ENCODE measurements around the gene ZSCAN10. TPM values are rescaled to one million over a fixed set of nuclear protein-coding genes. Genes with fewer than 3 reads are reported as not detected.

The ZSCAN10 gene
- total and polyA plus RNA-seq, 2 experiments from 2014 or later: 217 to 519 TPM

DNA sequence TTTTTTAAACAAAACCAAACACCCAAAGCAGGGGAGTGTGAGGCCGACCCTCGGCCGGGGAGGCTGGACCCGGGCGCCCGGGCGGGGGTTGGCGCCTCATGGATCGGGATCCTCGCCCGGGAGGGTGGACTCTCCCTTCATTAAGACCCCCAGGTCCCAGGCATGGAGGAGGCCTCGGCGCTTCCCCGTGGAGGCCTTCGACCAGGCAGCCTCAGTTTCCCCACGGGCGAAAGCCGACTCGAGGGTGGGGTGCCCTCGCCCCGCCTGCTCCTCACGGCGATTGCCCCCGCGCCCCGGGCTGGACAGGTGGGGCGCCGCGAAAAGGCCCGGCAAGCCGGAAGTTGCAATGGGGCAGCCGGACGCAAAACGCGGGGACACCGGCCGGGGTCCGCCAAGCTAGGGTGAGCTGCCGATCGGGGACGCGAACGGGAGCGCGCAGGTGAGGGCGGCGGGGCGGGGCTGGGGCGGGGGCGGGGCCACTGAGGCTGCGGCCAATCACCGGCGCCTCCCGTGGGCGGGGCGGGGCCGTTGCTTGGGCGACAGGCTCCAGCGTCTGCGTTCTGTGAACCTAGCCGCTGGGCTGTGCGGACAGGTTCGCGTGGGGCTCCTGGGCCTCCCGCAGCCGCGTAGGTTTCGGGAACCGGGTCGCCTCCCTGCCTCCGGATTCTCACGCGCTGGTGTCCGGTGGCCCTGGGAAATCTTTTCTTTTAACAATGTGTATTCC, 7.3 kb upstream of the ZSCAN10 start:
- Histone ChIP-seq H3K36me3 (ENCODE audit: insufficient read depth) (no peaks in the 10 kb centered on the region), H3K79me2 (replicated peaks; ENCODE audit: insufficient read depth) (no peaks in the 10 kb centered on the region), H4K20me1 (replicated peaks; ENCODE audit: insufficient read depth) (no peaks in the 10 kb centered on the region), H3K9me2 (ENCODE audit: insufficient read depth) (no peaks in the 10 kb centered on the region), H3K4me1 (ENCODE audit: insufficient read depth) (peaks cover 27% of the 10 kb centered on the region), H3K4me2 (peak overlapping the region; percentile 83), H3K27me3 (ENCODE audit: insufficient read depth) (no peaks in the 10 kb centered on the region), H3K27ac (ENCODE audit: low read depth) (peak overlapping the region; percentile 91), H3F3A (replicated peaks; ENCODE audit: low read depth) (peaks cover 33% of the 10 kb centered on the region), H2AFZ (peak overlapping the region; percentile 72; the same call in 1 of the 2 replicates), H3K4me3 (peak overlapping the region; percentile 75)
- Mint-ChIP-seq H3K4me1 (peaks cover 32% of the 10 kb centered on the region), H3K27me3 (ENCODE audit: insufficient read depth, low read depth, poor library complexity) (peaks cover 13% of the 10 kb centered on the region), H3K27ac (peak overlapping the region; percentile 95; the same call in 1 of the 2 replicates), H3K4me3 (peak overlapping the region; percentile 72), H3K9me3 (no peaks in the 10 kb centered on the region; the same call in 1 of the 3 replicates), H3K36me3 (ENCODE audit: low read depth) (no peaks in the 10 kb centered on the region; the same call in 2 of the 3 replicates)
- ATAC-seq: peak; percentile 79
- TF ChIP-seq, protein P1, sequence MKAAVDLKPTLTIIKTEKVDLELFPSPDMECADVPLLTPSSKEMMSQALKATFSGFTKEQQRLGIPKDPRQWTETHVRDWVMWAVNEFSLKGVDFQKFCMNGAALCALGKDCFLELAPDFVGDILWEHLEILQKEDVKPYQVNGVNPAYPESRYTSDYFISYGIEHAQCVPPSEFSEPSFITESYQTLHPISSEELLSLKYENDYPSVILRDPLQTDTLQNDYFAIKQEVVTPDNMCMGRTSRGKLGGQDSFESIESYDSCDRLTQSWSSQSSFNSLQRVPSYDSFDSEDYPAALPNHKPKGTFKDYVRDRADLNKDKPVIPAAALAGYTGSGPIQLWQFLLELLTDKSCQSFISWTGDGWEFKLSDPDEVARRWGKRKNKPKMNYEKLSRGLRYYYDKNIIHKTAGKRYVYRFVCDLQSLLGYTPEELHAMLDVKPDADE (IDR thresholded peaks at IDR 0.05): peak; percentile 60; the same call in 1 of the 2 replicates
- TF ChIP-seq EZH2phosphoT487 (IDR thresholded peaks at IDR 0.05; ENCODE audit: unreplicated experiment): no peak
- peak; percentile 72 for TF ChIP-seq POLR2AphosphoS5 (IDR thresholded peaks at IDR 0.05; ENCODE audit: low read depth)
- peak; percentile 96 for DNase-seq (ENCODE audit: low spot score)

DNA sequence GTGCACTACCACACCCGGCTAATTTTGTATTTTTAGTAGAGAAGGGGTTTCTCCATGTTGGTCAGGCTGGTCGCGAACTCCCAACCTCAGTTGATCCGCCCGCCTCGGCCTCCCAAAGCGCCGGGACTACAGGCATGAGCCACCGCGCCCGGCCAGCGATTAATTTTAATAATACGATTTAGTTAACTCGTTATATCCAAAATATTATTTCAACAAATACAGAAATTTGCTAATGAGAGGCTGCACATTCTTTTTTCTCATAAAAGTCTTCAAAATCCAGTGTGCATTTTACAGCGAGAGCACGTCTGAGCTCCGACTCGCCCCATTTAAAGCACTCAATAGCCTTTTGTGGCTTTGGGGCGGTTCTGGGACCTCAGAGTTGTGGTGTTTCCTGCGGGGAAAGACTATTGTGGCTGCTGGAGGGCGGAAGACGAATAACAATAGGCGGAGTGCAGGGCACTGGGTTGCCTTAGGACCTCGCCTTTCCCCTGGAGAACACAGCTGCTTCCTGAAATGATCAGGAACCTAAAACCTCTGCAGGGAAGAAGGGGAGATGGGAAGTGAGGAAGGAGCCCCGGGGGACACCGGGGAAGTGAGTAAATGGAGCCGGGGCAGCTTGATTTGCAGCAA, 2.9 kb upstream of the ZSCAN10 start:
- peak; percentile 23 for ATAC-seq
- Histone ChIP-seq H3K4me3 (peak overlapping the region; percentile 32), H3K27me3 (ENCODE audit: insufficient read depth) (no peaks in the 10 kb centered on the region), H3K4me2 (peak overlapping the region; percentile 50), H4K20me1 (replicated peaks; ENCODE audit: insufficient read depth) (no peaks in the 10 kb centered on the region), H3K4me1 (ENCODE audit: insufficient read depth) (peaks cover 40% of the 10 kb centered on the region), H3K9me2 (ENCODE audit: insufficient read depth) (no peaks in the 10 kb centered on the region), H3K27ac (ENCODE audit: low read depth) (peak overlapping the region; percentile 95), H3K79me2 (replicated peaks; ENCODE audit: insufficient read depth) (peaks cover 14% of the 10 kb centered on the region), H3F3A (replicated peaks; ENCODE audit: low read depth) (peaks cover 45% of the 10 kb centered on the region), H2AFZ (no peak overlapping the region), H3K36me3 (ENCODE audit: insufficient read depth) (no peaks in the 10 kb centered on the region)
- Mint-ChIP-seq H3K9me3 (no peaks in the 10 kb centered on the region; the same call in none of the 3 replicates), H3K27me3 (ENCODE audit: insufficient read depth, low read depth, poor library complexity) (peaks cover 34% of the 10 kb centered on the region), H3K4me1 (peaks cover 43% of the 10 kb centered on the region), H3K27ac (peak overlapping the region; percentile 87), H3K4me3 (peak overlapping the region; percentile 53), H3K36me3 (ENCODE audit: low read depth) (peaks cover 18% of the 10 kb centered on the region)
- TF ChIP-seq, protein P2, sequence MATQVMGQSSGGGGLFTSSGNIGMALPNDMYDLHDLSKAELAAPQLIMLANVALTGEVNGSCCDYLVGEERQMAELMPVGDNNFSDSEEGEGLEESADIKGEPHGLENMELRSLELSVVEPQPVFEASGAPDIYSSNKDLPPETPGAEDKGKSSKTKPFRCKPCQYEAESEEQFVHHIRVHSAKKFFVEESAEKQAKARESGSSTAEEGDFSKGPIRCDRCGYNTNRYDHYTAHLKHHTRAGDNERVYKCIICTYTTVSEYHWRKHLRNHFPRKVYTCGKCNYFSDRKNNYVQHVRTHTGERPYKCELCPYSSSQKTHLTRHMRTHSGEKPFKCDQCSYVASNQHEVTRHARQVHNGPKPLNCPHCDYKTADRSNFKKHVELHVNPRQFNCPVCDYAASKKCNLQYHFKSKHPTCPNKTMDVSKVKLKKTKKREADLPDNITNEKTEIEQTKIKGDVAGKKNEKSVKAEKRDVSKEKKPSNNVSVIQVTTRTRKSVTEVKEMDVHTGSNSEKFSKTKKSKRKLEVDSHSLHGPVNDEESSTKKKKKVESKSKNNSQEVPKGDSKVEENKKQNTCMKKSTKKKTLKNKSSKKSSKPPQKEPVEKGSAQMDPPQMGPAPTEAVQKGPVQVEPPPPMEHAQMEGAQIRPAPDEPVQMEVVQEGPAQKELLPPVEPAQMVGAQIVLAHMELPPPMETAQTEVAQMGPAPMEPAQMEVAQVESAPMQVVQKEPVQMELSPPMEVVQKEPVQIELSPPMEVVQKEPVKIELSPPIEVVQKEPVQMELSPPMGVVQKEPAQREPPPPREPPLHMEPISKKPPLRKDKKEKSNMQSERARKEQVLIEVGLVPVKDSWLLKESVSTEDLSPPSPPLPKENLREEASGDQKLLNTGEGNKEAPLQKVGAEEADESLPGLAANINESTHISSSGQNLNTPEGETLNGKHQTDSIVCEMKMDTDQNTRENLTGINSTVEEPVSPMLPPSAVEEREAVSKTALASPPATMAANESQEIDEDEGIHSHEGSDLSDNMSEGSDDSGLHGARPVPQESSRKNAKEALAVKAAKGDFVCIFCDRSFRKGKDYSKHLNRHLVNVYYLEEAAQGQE (IDR thresholded peaks at IDR 0.05; ENCODE audit: unreplicated experiment): no peak
- TF ChIP-seq, protein P3, sequence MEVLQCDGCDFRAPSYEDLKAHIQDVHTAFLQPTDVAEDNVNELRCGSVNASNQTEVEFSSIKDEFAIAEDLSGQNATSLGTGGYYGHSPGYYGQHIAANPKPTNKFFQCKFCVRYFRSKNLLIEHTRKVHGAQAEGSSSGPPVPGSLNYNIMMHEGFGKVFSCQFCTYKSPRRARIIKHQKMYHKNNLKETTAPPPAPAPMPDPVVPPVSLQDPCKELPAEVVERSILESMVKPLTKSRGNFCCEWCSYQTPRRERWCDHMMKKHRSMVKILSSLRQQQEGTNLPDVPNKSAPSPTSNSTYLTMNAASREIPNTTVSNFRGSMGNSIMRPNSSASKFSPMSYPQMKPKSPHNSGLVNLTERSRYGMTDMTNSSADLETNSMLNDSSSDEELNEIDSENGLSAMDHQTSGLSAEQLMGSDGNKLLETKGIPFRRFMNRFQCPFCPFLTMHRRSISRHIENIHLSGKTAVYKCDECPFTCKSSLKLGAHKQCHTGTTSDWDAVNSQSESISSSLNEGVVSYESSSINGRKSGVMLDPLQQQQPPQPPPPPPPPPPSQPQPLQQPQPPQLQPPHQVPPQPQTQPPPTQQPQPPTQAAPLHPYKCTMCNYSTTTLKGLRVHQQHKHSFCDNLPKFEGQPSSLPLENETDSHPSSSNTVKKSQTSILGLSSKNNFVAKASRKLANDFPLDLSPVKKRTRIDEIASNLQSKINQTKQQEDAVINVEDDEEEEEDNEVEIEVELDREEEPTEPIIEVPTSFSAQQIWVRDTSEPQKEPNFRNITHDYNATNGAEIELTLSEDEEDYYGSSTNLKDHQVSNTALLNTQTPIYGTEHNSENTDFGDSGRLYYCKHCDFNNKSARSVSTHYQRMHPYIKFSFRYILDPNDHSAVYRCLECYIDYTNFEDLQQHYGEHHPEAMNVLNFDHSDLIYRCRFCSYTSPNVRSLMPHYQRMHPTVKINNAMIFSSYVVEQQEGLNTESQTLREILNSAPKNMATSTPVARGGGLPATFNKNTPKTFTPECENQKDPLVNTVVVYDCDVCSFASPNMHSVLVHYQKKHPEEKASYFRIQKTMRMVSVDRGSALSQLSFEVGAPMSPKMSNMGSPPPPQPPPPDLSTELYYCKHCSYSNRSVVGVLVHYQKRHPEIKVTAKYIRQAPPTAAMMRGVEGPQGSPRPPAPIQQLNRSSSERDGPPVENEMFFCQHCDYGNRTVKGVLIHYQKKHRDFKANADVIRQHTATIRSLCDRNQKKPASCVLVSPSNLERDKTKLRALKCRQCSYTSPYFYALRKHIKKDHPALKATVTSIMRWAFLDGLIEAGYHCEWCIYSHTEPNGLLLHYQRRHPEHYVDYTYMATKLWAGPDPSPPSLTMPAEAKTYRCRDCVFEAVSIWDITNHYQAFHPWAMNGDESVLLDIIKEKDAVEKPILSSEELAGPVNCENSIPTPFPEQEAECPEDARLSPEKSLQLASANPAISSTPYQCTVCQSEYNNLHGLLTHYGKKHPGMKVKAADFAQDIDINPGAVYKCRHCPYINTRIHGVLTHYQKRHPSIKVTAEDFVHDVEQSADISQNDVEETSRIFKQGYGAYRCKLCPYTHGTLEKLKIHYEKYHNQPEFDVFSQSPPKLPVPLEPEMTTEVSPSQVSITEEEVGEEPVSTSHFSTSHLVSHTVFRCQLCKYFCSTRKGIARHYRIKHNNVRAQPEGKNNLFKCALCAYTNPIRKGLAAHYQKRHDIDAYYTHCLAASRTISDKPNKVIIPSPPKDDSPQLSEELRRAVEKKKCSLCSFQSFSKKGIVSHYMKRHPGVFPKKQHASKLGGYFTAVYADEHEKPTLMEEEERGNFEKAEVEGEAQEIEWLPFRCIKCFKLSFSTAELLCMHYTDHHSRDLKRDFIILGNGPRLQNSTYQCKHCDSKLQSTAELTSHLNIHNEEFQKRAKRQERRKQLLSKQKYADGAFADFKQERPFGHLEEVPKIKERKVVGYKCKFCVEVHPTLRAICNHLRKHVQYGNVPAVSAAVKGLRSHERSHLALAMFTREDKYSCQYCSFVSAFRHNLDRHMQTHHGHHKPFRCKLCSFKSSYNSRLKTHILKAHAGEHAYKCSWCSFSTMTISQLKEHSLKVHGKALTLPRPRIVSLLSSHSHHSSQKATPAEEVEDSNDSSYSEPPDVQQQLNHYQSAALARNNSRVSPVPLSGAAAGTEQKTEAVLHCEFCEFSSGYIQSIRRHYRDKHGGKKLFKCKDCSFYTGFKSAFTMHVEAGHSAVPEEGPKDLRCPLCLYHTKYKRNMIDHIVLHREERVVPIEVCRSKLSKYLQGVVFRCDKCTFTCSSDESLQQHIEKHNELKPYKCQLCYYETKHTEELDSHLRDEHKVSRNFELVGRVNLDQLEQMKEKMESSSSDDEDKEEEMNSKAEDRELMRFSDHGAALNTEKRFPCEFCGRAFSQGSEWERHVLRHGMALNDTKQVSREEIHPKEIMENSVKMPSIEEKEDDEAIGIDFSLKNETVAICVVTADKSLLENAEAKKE (CRISPR knock-in tag; IDR thresholded peaks at IDR 0.05): peak; percentile 12; the same call in 1 of the 2 replicates
- TF ChIP-seq POLR2AphosphoS5 (IDR thresholded peaks at IDR 0.05; ENCODE audit: low read depth) (peak; percentile 47), EZH2 (IDR thresholded peaks at IDR 0.05; ENCODE audit: low read depth, unreplicated experiment) (no peak)
- TF ChIP-seq, protein P1 (IDR thresholded peaks at IDR 0.05): peak; percentile 45; the same call in 1 of the 2 replicates
- peak; percentile 89 for DNase-seq (ENCODE audit: low spot score)

Data from GM23338 (cell line).